NB4 (cell line): ENCODE measurements around the gene CD4.

Source experiments
- POLR2A ChIP-seq: IDR thresholded peaks from 2 replicates; pipeline ENCODE4 v1.6.1; 2011; ENCODE audit warnings: mild to moderate bottlenecking; ENCODE audit not compliant: insufficient read length; ENCODE audit errors: extremely low read depth
- TF ChIP-seq, protein P1 (sequence below): IDR thresholded peaks from one replicate; pipeline ENCODE4 v1.5.1; 2012; ENCODE audit warnings: low read depth, low read length
- TF ChIP-seq, protein P2 (sequence below): IDR thresholded peaks from 2 replicates; pipeline ENCODE4 v1.6.1; 2011; ENCODE audit warnings: low read depth, low read length

DNA sequence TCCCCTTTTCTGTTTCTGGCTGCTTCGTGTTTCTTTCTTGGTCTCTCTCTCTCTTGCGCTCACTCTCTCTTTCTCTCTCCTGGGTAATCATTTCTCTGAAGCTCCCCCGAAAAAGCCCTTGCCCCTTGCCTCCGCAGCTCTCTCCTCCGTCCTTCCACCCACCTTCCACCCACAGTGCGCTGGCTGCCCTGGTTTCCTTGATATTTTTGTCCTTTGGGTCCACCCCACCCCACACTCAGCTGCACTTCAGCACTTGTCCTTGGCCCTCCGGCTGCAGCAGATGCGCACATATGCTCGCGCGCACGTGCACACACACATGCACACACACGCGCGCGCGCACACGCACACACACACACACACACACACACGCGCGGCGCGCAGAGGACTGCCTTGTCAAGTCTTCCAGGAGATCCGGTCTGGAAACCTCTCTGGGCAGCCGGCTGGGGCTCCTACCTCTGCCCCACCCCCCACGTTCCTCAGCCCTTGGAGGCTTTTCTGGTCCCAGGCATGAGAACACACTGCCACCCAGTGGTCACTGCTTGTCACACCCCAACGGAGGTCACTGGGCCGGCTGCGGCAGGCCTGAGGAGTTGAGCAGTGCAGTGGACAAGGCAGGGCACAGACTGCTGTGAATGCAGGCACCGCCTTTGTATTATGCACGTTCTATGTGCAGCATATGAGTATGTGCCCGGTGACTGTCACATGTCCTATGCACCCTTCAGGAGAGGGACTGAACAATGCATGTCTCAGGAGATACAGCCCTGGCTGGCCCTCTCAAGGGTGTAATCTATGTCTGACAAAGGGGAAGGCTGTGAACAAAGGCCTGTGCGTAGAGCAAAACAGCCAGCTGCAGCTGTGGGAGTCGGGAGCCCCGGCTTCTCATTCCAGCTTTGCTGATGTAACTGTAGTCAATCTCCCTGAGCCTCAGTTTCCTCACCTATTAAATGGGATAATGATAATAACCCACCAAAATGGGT is 10.5 kb upstream of the CD4 start:
- TF ChIP-seq, protein P1, sequence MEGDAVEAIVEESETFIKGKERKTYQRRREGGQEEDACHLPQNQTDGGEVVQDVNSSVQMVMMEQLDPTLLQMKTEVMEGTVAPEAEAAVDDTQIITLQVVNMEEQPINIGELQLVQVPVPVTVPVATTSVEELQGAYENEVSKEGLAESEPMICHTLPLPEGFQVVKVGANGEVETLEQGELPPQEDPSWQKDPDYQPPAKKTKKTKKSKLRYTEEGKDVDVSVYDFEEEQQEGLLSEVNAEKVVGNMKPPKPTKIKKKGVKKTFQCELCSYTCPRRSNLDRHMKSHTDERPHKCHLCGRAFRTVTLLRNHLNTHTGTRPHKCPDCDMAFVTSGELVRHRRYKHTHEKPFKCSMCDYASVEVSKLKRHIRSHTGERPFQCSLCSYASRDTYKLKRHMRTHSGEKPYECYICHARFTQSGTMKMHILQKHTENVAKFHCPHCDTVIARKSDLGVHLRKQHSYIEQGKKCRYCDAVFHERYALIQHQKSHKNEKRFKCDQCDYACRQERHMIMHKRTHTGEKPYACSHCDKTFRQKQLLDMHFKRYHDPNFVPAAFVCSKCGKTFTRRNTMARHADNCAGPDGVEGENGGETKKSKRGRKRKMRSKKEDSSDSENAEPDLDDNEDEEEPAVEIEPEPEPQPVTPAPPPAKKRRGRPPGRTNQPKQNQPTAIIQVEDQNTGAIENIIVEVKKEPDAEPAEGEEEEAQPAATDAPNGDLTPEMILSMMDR = peak; percentile 78
- TF ChIP-seq, protein P2, sequence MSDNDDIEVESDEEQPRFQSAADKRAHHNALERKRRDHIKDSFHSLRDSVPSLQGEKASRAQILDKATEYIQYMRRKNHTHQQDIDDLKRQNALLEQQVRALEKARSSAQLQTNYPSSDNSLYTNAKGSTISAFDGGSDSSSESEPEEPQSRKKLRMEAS = peak; percentile 89
- peak; percentile 36 for TF ChIP-seq POLR2A
